GM23248 (cell line): ENCODE data around the gene STK4. TPM values are rescaled to one million over a fixed set of nuclear protein-coding genes. Genes with fewer than 3 reads are reported as not detected.

Source experiments
- DNase-seq: peaks from one replicate; pipeline ENCODE4 v3.0.0-alpha.2; 2015
- H2AFZ ChIP-seq: fragments of 200-600 bp; sonication (generic); 2 replicates; pipeline ENCODE4 v1.6.1; 2016; ENCODE audit warnings: antibody characterized with exemption
- H3F3A ChIP-seq: fragments of 200-600 bp; sonication (generic); 2 replicates; pipeline ENCODE4 v1.6.1; 2016; ENCODE audit warnings: mild to moderate bottlenecking, antibody characterized with exemption, mixed run types; ENCODE audit not compliant: insufficient read depth
- H3K27ac ChIP-seq: fragments of 200-600 bp; sonication (generic); 2 replicates; pipeline ENCODE4 v1.5.1; 2016; ENCODE audit warnings: mild to moderate bottlenecking
- H3K27me3 ChIP-seq: fragments of 200-600 bp; sonication (generic); replicated peaks from 2 replicates; pipeline ENCODE4 v1.6.1; 2016; ENCODE audit warnings: mild to moderate bottlenecking; ENCODE audit not compliant: insufficient read depth
- H3K36me3 ChIP-seq: fragments of 200-600 bp; sonication (generic); 2 replicates; pipeline ENCODE4 v1.6.1; 2016; ENCODE audit warnings: low read depth, mild to moderate bottlenecking
- H3K4me1 ChIP-seq: fragments of 200-600 bp; sonication (generic); 2 replicates; pipeline ENCODE4 v1.6.1; 2016; ENCODE audit warnings: mild to moderate bottlenecking; ENCODE audit not compliant: insufficient read depth
- H3K4me2 ChIP-seq: fragments of 200-600 bp; sonication (generic); one replicate; pipeline ENCODE4 v1.6.1; 2016; ENCODE audit warnings: mild to moderate bottlenecking; ENCODE audit not compliant: unreplicated experiment
- H3K4me3 ChIP-seq: fragments of 200-600 bp; sonication (generic); 2 replicates; pipeline ENCODE4 v1.5.1; 2016; ENCODE audit warnings: mild to moderate bottlenecking
- H3K79me2 ChIP-seq: fragments of 200-600 bp; sonication (generic); 2 replicates; pipeline ENCODE4 v1.6.1; 2016; ENCODE audit warnings: mild to moderate bottlenecking; ENCODE audit not compliant: insufficient read depth
- H3K9ac ChIP-seq: fragments of 200-600 bp; sonication (generic); 2 replicates; pipeline ENCODE4 v1.6.1; 2016; ENCODE audit warnings: mild to moderate bottlenecking
- H3K9me2 ChIP-seq: fragments of 200-600 bp; sonication (generic); 2 replicates; pipeline ENCODE4 v1.6.1; 2016; ENCODE audit warnings: mixed run types, mild to moderate bottlenecking, moderate library complexity; ENCODE audit not compliant: insufficient read depth
- H3K9me3 ChIP-seq: fragments of 200-600 bp; sonication (generic); one replicate; pipeline ENCODE4 v1.6.1; 2017; ENCODE audit warnings: low read depth
- H4K20me1 ChIP-seq: fragments of 200-600 bp; sonication (generic); 2 replicates; pipeline ENCODE4 v1.6.0; 2016; ENCODE audit not compliant: insufficient read depth
- EZH2 ChIP-seq: fragments of 200-600 bp; sonication (generic); IDR thresholded peaks from 2 replicates; pipeline ENCODE4 v1.6.1; 2018; ENCODE audit warnings: antibody characterized with exemption, mild to moderate bottlenecking; ENCODE audit not compliant: insufficient read depth, poor library complexity, severe bottlenecking
- EZH2phosphoT487 ChIP-seq: fragments of 200-600 bp; sonication (generic); IDR thresholded peaks from 2 replicates; pipeline ENCODE4 v1.6.1; 2018; ENCODE audit warnings: antibody characterized with exemption, moderate library complexity, mild to moderate bottlenecking, low read depth; ENCODE audit not compliant: insufficient read depth
- WGBS, 2 experiments: methylation state at CpG; one replicate each; pipeline ENCODE4 v1.1.6; 2015 to 2017; ENCODE audit warnings: low lambda C conversion rate in 2 of 2, low coverage in 1 of 2; ENCODE audit errors: missing lambda C conversion rate in 2 of 2; 5-methylcytosine and 5-hydroxymethylcytosine counted together
- in situ Hi-C: fragments of 300-500 bp; cut with MboI; formaldehyde crosslinking; loops from 2 replicates; pipeline ENCODE4 v1.15.0; 2020
- polyA plus RNA-seq: library from polyadenylated mRNA; unstranded; fragments of >200 nt; fragmentation: Nextera tagmentation; extraction: Ambion mirVana; gene quantifications from 2 replicates; pipeline ENCODE4 v1.2.1, GENCODE V29; 2016
- total RNA-seq: library from RNA; depleted of rRNA; stranded (reverse); fragments of >200 nt; shearing (Covaris generic); gene quantifications from 2 replicates; pipeline ENCODE4 v1.2.3, GENCODE V29; 2014

The STK4 gene
- total and polyA plus RNA-seq, 2 experiments from 2014 or later: 21.9 to 33.4 TPM

DNA sequence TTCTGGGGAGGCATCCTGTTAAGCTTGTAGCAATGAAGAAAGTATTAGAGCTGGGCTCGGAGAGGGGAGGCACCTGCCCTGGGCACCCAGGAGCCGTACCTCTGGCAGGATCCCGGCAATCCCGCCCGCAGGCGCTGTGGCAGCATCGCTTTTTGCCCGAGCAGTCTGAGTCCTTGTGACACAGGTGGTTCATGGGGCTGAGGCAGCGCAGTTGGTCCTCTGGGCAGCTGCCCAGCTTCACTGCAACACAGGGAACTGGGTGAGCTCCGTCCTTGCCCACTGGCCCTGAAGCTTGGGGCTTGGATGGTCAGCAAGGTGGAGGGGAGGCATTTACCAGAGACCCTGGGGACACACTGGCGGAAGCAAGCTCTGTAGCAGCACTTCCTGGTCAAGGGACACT, 144.0 kb downstream of the STK4 start:
- no peak overlapping the region for H3K27ac ChIP-seq
- no peaks in the 10 kb centered on the region; the same call in 1 of the 2 replicates for H3K27me3 ChIP-seq
- no peaks in the 10 kb centered on the region for H3K79me2 ChIP-seq
- H3K9me3 ChIP-seq: no peaks in the 10 kb centered on the region
- H3K36me3 ChIP-seq: no peaks in the 10 kb centered on the region
- TF ChIP-seq EZH2phosphoT487 (no peak), EZH2 (no peak)
- H3K4me1 ChIP-seq: no peaks in the 10 kb centered on the region
- H3K4me2 ChIP-seq: no peak overlapping the region
- no peak for DNase-seq
- no peak overlapping the region for H3K9ac ChIP-seq
- no peaks in the 10 kb centered on the region for H3F3A ChIP-seq
- in situ Hi-C loops: no loop called here
- no peaks in the 10 kb centered on the region for H4K20me1 ChIP-seq
- H2AFZ ChIP-seq: no peak overlapping the region
- no peak overlapping the region for H3K4me3 ChIP-seq
- WGBS, 2 experiments: 79 to 82% methylated on average over 11 of the region's 11 CpGs
- H3K9me2 ChIP-seq: no peaks in the 10 kb centered on the region

- no peaks in the 10 kb centered on the region for H3K79me2 ChIP-seq
- H3K9me2 ChIP-seq: no peaks in the 10 kb centered on the region
- no peak for DNase-seq
- no peak for TF ChIP-seq EZH2
- TF ChIP-seq EZH2phosphoT487: no peak
- 74 to 79% methylated on average over 11 of the region's 11 CpGs for WGBS, 2 experiments
- no peak overlapping the region for H3K27ac ChIP-seq
- no peak overlapping the region for H2AFZ ChIP-seq
- no peak overlapping the region for H3K4me2 ChIP-seq
- no peaks in the 10 kb centered on the region for H3K4me1 ChIP-seq
- H4K20me1 ChIP-seq: no peaks in the 10 kb centered on the region
- H3K4me3 ChIP-seq: no peak overlapping the region
- H3K9ac ChIP-seq: no peak overlapping the region
- in situ Hi-C loops: no loop called here
- H3K9me3 ChIP-seq: no peaks in the 10 kb centered on the region
- H3F3A ChIP-seq: no peaks in the 10 kb centered on the region
- H3K36me3 ChIP-seq: no peaks in the 10 kb centered on the region
- H3K27me3 ChIP-seq: no peaks in the 10 kb centered on the region; the same call in 1 of the 2 replicates
Measured at GRCh38 chr20:45111285-45111684, 145.0 kb downstream of the STK4 start.

- Histone ChIP-seq H3K36me3 (no peaks in the 10 kb centered on the region), H3K9me2 (no peaks in the 10 kb centered on the region), H3F3A (no peaks in the 10 kb centered on the region), H3K27me3 (no peaks in the 10 kb centered on the region; the same call in 1 of the 2 replicates), H3K4me2 (no peak overlapping the region), H2AFZ (no peak overlapping the region), H4K20me1 (no peaks in the 10 kb centered on the region), H3K9ac (no peak overlapping the region), H3K27ac (no peak overlapping the region), H3K4me3 (no peak overlapping the region), H3K9me3 (no peaks in the 10 kb centered on the region), H3K79me2 (no peaks in the 10 kb centered on the region), H3K4me1 (no peaks in the 10 kb centered on the region)
- TF ChIP-seq EZH2 (no peak), EZH2phosphoT487 (no peak)
- WGBS, 2 experiments: 53 to 54% methylated on average over 17 of the region's 17 CpGs
- DNase-seq: peak; percentile 29
- in situ Hi-C loops: no loop called here
Measured at GRCh38 chr20:45111799-45112471, 145.6 kb downstream of the STK4 start.

DNA sequence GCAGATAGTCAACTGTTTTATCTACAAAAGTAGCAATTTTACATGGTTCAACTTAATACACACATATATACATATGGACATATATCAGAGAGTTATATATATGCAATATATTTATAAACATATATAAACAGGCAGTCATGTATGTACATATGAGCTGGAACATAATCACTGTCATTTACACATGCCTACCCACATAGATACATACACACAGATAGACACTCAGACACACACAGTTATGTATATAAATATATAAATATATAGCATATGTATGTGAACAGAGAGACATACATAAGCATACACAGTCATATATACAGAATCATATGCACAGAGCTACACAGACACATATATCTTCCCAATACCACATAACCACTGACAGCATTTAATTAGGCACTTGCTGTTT, 146.4 kb downstream of the STK4 start:
- TF ChIP-seq EZH2 (no peak), EZH2phosphoT487 (no peak)
- peaks cover 3% of the 10 kb centered on the region; the same call in 1 of the 2 replicates for H3K27me3 ChIP-seq
- in situ Hi-C loops: no loop called here
- no peak overlapping the region for H3K27ac ChIP-seq
- H3K9me3 ChIP-seq: no peaks in the 10 kb centered on the region
- H3K4me3 ChIP-seq: no peak overlapping the region
- no peak overlapping the region for H3K4me2 ChIP-seq
- H3F3A ChIP-seq: no peaks in the 10 kb centered on the region
- H3K79me2 ChIP-seq: no peaks in the 10 kb centered on the region
- no peak overlapping the region for H3K9ac ChIP-seq
- H2AFZ ChIP-seq: no peak overlapping the region
- H3K36me3 ChIP-seq: no peaks in the 10 kb centered on the region
- H3K4me1 ChIP-seq: no peaks in the 10 kb centered on the region
- H3K9me2 ChIP-seq: no peaks in the 10 kb centered on the region
- no peaks in the 10 kb centered on the region for H4K20me1 ChIP-seq
- DNase-seq: no peak

DNA sequence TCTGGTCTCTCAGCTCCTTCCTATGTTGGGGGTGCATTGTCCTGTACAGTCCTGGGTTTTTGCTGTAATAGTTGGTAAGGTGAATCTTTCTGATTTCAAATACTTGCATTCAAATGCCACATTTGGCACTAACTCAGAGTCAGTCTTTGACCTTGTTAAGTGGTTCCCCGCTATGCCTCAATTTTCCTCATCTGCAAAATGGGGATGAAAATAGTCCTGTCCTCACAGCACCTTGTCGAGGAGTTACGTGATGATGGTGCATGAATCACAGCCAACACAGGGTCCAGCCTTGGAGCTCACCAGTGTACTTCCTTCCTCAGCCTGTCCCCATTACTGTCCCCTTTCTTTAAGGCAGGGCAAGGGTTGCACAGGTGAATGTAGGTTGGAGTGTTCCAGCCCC, 147.6 kb downstream of the STK4 start:
- Histone ChIP-seq H3K79me2 (no peaks in the 10 kb centered on the region), H4K20me1 (no peaks in the 10 kb centered on the region), H3K27ac (no peak overlapping the region), H3K4me3 (no peak overlapping the region), H3K9ac (no peak overlapping the region), H3K4me1 (no peaks in the 10 kb centered on the region), H3K4me2 (no peak overlapping the region), H3F3A (no peaks in the 10 kb centered on the region), H3K27me3 (peaks cover 12% of the 10 kb centered on the region; the same call in 1 of the 2 replicates), H3K36me3 (no peaks in the 10 kb centered on the region), H3K9me3 (no peaks in the 10 kb centered on the region), H3K9me2 (no peaks in the 10 kb centered on the region), H2AFZ (no peak overlapping the region)
- no peak for TF ChIP-seq EZH2phosphoT487
- no peak for TF ChIP-seq EZH2
- in situ Hi-C loops: no loop called here
- 64 to 73% methylated on average over 3 of the region's 3 CpGs for WGBS, 2 experiments
- DNase-seq: no peak
